ENCODE data around the gene NCAPG2.

NCAPG2 gene

GRCh38 chr7:158741294-158741666 lies 36.7 kb upstream of the NCAPG2 start:
- Histone ChIP-seq H2AFZ (no peak overlapping the region), H3K4me2 (ENCODE audit: low read length) (no peak overlapping the region), H3K9me3 (ENCODE audit: control insufficient read depth, low read length) (no peaks in the 10 kb centered on the region), H3K9ac (no peak overlapping the region), H3K4me3 (ENCODE audit: low read depth, low read length) (no peak overlapping the region), H3K4me1 (no peaks in the 10 kb centered on the region), H3K27me3 (ENCODE audit: control insufficient read depth, insufficient read depth, low read length) (no peaks in the 10 kb centered on the region), H3K79me2 (no peaks in the 10 kb centered on the region), H3K27ac (no peak overlapping the region), H3K36me3 (ENCODE audit: control insufficient read depth, insufficient read depth, low read length) (no peaks in the 10 kb centered on the region)
- no peak for TF ChIP-seq CTCF (IDR thresholded peaks at IDR 0.05)

- Histone ChIP-seq H3K4me3 (ENCODE audit: low read depth, low read length) (no peak overlapping the region), H3K4me1 (no peaks in the 10 kb centered on the region), H3K4me2 (ENCODE audit: low read length) (no peak overlapping the region), H3K36me3 (ENCODE audit: control insufficient read depth, insufficient read depth, low read length) (no peaks in the 10 kb centered on the region), H3K27ac (no peak overlapping the region), H3K79me2 (no peaks in the 10 kb centered on the region), H2AFZ (no peak overlapping the region), H3K9me3 (ENCODE audit: control insufficient read depth, low read length) (no peaks in the 10 kb centered on the region), H3K9ac (no peak overlapping the region), H3K27me3 (ENCODE audit: control insufficient read depth, insufficient read depth, low read length) (no peaks in the 10 kb centered on the region)
- TF ChIP-seq CTCF (IDR thresholded peaks at IDR 0.05) = no peak
Observed at GRCh38 chr7:158740657-158741293, 36.2 kb upstream of the NCAPG2 start.

DNA sequence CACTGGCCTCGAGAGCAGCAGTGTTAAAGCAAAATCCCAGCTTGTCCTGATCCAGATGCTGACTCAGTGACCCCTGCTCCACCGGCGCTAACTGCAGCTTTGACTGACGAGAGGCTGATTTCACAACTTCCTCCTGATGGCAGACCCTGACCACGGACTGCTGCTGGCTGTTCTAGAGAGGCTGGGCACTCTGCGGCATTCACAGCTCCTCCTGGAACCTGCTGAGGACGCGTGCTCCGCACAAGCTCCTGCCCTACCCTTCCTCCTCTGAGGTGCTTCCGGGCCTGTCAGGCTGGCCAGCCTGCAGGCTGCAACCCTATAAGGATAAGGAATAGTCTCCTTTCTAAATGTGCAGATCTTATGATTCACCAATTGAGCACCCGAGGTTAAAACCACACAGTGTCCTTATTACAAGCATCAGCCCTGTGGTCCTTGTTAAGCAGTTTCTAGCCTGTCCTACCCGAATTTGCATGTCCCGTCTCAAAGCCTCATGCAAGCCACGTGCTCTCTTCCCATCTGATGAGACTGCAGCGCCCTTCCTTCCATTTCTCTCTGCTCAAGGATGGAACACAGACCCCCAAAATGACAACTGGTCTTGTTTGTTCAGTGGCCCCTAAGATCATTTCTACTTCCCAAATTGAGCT lies 35.5 kb upstream of the NCAPG2 start:
- Histone ChIP-seq H3K9ac (no peak overlapping the region), H3K27me3 (ENCODE audit: control insufficient read depth, insufficient read depth, low read length) (no peaks in the 10 kb centered on the region), H2AFZ (no peak overlapping the region), H3K4me2 (ENCODE audit: low read length) (no peak overlapping the region), H3K4me1 (no peaks in the 10 kb centered on the region), H3K4me3 (ENCODE audit: low read depth, low read length) (no peak overlapping the region), H3K36me3 (ENCODE audit: control insufficient read depth, insufficient read depth, low read length) (no peaks in the 10 kb centered on the region), H3K79me2 (no peaks in the 10 kb centered on the region), H3K27ac (no peak overlapping the region), H3K9me3 (ENCODE audit: control insufficient read depth, low read length) (no peaks in the 10 kb centered on the region)
- TF ChIP-seq CTCF (IDR thresholded peaks at IDR 0.05) = no peak

GRCh38 chr7:158738841-158739240 lies 34.2 kb upstream of the NCAPG2 start:
- no peak overlapping the region for H3K4me2 ChIP-seq (ENCODE audit: low read length)
- no peak overlapping the region for H3K4me3 ChIP-seq (ENCODE audit: low read depth, low read length)
- H3K4me1 ChIP-seq = no peaks in the 10 kb centered on the region
- no peaks in the 10 kb centered on the region for H3K9me3 ChIP-seq (ENCODE audit: control insufficient read depth, low read length)
- no peaks in the 10 kb centered on the region for H3K79me2 ChIP-seq
- H3K27ac ChIP-seq = no peak overlapping the region
- H3K27me3 ChIP-seq (ENCODE audit: control insufficient read depth, insufficient read depth, low read length) = no peaks in the 10 kb centered on the region
- H3K9ac ChIP-seq = no peak overlapping the region
- H3K36me3 ChIP-seq (ENCODE audit: control insufficient read depth, insufficient read depth, low read length) = no peaks in the 10 kb centered on the region
- H2AFZ ChIP-seq = no peak overlapping the region
- no peak for TF ChIP-seq CTCF (IDR thresholded peaks at IDR 0.05)
